Lower leg skin (tissue), 3 donors: ENCODE measurements around the gene GDF9.

Source experiments
- POLR2A ChIP-seq, 2 donors: fragments of 450-650 bp; IDR thresholded peaks; one replicate each; pipeline ENCODE4 v1.6.1; 2016 to 2017; ENCODE audit warnings: antibody characterized with exemption in 2 of 2, mild to moderate bottlenecking in 1 of 2, moderate library complexity in 1 of 2
- TF ChIP-seq, protein P1 (sequence below), 3 donors: fragments of 450-650 bp; IDR thresholded peaks; one replicate each; pipeline ENCODE4 v1.5.1; 2016; ENCODE audit warnings: antibody characterized with exemption in 3 of 3, mild to moderate bottlenecking in 3 of 3, moderate library complexity in 2 of 3

DNA sequence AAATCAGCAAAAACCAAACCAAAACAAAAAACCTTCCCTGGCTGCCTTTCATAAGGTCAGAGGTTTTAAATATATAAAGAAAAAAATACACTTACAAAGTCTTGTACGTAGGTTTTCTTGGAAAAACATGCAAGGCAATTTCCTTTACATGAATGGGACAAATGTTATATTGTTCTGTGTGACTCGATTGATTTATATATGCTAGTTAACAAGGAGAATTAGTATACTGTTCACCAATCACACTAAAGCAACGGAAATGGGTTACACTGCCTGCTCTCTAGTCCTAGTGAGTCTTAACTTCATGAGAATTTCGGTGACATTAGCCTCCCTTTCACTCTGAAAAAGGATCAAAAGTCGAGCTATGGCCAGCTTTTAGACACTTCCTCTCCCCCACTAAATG lies 5.5 kb downstream of the GDF9 start:
- TF ChIP-seq, protein P1, sequence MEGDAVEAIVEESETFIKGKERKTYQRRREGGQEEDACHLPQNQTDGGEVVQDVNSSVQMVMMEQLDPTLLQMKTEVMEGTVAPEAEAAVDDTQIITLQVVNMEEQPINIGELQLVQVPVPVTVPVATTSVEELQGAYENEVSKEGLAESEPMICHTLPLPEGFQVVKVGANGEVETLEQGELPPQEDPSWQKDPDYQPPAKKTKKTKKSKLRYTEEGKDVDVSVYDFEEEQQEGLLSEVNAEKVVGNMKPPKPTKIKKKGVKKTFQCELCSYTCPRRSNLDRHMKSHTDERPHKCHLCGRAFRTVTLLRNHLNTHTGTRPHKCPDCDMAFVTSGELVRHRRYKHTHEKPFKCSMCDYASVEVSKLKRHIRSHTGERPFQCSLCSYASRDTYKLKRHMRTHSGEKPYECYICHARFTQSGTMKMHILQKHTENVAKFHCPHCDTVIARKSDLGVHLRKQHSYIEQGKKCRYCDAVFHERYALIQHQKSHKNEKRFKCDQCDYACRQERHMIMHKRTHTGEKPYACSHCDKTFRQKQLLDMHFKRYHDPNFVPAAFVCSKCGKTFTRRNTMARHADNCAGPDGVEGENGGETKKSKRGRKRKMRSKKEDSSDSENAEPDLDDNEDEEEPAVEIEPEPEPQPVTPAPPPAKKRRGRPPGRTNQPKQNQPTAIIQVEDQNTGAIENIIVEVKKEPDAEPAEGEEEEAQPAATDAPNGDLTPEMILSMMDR (IDR thresholded peaks at IDR 0.05) = no peak
- no peak for TF ChIP-seq POLR2A (IDR thresholded peaks at IDR 0.05)
